RKO (cell line): Measurements from ENCODE around the gene XPO5.
"Not testable (repeated sequence)": the region's sequence is repeated elsewhere in the genome, so short reads cannot be mapped to it uniquely, and the experiment has no call there.

ENCODE experiments used
- DNase-seq: peaks from one replicate; pipeline ENCODE4 v3.0.0-alpha.2; 2016; ENCODE audit warnings: low spot score

The XPO5 gene

DNA sequence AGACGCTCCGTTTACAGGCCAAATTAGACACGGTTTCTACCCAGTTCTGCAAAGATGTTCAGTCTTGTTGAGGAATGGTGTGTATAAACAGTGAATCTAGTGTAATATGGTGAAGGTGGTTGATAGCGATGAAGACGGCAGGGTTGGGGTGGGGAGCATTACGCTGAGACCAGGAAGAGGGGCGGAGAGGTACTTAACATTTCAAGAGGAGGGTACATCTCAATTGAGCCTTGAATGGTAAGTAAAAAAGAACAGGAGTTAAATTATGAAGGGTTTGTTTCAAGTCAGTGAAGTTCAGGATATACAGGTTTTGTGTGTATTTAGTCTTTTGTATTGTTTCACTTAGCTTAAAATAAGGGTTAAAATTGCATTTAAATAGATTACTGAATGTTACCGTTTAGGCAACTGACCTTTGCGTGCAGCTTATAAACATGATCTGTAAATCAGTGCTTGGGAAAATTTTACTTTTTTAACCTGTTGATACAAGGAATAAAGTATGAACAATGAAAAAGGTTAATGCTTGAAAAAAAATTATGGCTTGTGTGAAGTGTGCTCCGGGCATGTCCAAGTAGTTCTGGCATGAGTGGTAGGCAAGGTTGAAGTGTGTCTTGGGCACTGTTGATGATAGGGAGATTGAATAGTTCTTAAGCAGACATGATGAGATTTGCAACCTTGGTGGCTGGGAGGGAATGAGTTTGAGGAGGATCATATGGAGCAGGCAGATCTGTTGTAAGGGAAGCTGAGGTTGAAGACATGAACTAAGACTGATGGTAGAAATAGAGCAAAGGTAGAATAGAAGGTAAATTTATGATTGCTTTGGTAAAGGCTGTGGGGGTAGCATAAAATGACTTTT lies 58.1 kb downstream of the XPO5 start:
- peak; percentile 46 for DNase-seq

DNA sequence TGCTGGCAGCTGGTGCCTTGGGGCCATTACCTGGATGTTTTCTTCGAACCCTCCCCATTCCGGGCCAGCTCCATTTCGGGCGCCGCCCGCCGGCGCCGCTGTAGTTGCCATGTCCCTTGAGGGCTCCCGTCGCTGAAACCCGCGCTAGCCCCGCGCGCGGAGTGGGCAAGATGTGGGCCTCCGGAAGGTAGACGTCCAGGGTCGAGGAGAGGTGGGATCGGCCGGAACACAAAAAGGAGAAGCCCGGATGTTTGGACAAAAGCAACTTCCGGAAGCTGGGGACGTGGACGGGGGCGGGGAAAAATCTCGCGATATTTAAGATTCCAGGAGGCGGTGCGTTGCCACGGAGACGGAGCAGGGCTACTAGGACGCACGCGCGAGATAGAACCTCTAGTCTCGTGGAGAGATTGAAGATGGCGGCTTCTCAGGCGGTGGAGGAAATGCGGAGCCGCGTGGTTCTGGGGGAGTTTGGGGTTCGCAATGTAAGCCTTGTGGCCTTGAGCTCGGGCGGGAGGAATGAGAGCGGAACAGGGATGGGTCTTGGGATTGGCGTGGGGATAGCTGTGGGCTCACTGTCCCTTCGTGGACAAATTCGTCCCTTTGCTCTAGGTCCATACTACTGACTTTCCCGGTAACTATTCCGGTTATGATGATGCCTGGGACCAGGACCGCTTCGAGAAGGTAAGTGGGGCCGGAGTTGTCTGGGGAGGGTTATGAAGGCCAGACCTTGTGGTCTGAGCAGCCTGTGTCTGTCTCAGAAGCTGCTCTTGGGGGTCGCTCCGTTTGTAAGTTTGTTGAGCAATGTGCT lies 58.9 kb downstream of the XPO5 start, which contains the start of the genes POLR1C and YIPF3:
Gene POLR1C (plus strand): TSS at position 393 of the 808 bp plus-strand sequence. CDS start 21 bp downstream, at position 414.
Gene YIPF3 (minus strand): TSS at position 230 of the 808 bp plus-strand sequence. CDS start 119 bp downstream, at position 111.
- DNase-seq = peak; percentile 98

DNA sequence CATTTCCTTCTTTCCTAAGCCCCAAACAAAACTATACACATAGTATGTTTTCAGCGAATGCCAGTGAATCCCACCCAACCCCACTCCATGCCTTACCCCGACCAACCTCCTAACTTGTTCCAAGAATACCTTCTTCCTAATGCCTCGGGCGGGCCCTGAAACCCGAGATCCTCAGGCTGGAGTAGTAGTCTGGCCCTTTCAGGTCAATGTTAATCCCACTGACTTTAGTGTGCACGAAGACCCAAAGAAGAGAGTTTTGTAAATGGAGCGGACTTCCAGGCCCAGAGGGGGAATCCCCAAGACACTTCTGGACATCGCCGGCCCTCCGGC lies 59.5 kb downstream of the XPO5 start:
- DNase-seq = no peak

DNA sequence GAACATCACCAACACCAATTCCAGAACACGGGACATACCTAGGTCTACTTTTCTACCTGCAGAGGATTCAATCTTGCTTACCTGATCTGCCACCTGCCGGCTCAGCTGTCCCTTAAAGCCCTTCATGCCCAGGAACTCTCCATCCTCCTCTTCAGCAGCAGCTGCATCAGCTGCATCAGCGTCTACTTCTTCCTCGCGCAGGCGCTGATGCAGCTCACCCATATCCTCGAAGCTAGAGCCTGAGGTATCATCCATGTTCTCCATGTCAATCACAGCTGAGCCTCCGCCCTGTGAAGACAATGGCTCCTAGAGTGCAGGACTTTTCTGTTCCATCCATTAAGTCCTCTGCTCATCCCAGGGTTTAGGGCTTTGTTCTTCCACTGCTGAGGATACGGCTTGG lies 60.0 kb downstream of the XPO5 start:
- DNase-seq = no peak

DNA sequence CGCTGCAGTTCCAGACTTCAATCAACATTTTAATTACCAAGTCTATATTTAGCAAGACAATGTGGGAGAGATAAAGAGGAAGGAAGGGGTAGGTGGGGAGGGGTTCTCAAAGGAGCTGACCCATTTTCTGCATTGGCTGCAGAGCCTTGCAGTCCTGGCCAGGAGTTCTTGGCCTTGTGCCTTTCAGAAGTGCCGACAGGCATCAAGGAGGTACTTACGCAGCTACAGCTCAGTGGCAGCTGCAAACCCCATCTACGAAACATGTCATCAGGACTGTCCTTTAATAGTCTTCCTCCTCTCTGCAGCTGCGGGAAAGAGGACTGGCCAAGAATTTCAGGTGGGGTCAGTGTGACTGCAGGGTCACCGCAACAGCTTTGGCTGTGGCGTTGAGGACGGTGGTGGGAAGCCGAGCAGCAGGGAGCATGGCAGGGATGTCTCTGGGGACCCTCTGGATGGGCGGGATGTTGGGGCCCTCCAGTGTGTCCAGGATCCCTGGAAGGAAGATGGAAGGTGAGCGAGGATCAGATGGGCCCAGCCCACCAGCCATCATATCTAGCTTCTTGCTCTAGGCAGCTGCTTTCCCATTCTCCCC lies 63.9 kb downstream of the XPO5 start:
- no peak for DNase-seq

DNA sequence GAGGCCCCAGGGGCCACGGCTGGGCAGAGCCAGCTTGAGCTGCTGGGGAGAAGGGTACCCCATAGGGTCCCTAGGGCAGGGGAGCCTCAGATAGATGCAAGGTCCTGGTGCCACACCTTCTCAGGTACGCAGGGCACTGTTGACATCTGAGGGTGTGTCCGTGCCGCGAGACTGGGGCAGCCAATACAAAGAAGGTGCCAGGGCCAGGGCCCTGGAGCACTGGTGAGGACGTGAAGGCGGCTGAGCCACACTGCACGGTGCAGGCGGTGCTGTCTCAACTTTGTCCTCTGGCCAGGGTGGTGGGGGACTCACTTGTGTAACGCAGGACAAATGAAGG lies 65.0 kb downstream of the XPO5 start:
- DNase-seq = no peak

DNA sequence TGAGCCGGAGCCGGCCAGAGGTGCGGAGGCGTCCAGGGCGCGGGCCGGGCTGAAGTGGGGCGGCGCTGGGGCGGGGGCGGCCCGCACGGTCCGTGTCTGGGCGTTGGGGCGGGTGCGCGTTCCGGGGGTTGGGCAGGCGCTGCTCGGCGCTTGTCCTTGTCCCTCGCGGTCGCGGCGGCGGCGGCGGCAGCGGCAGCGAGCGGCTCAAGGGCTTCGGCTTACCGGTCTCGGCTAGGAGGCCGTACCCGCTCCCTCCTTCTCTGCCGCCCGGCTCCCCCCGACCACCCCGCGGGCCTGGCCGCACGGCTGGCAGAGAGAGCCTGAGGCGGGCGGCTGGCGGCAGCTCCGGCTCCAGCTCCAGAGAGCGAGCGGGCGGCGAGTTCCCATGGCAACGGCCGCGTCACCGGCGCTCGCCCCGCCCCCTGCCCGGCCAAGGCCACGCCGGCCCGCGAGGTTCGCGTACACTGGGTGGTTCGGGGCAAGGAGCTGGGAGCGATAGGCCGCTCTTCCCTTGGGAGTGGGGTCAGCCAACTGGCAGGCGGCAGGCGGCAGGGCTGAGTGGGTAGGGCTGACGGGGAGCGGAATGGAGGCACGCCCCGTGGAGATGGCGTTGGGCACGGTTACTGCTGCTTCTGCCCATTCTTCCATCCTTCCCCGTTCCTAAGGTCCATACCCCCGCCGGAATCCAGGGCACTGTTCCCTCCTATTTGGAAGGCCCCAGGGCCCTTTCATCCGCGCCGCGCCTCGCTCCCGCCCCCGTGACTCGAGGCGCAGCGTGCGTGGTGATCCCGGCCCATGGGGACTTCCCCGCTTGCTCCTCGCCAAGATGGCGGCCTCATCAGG lies 65.6 kb downstream of the XPO5 start, which contains the start of gene LRRC73:
Gene LRRC73 (minus strand): TSS at position 363 of the 843 bp plus-strand sequence. CDS start 561 bp downstream, outside the sequence.
- DNase-seq = peak; percentile 84

DNA sequence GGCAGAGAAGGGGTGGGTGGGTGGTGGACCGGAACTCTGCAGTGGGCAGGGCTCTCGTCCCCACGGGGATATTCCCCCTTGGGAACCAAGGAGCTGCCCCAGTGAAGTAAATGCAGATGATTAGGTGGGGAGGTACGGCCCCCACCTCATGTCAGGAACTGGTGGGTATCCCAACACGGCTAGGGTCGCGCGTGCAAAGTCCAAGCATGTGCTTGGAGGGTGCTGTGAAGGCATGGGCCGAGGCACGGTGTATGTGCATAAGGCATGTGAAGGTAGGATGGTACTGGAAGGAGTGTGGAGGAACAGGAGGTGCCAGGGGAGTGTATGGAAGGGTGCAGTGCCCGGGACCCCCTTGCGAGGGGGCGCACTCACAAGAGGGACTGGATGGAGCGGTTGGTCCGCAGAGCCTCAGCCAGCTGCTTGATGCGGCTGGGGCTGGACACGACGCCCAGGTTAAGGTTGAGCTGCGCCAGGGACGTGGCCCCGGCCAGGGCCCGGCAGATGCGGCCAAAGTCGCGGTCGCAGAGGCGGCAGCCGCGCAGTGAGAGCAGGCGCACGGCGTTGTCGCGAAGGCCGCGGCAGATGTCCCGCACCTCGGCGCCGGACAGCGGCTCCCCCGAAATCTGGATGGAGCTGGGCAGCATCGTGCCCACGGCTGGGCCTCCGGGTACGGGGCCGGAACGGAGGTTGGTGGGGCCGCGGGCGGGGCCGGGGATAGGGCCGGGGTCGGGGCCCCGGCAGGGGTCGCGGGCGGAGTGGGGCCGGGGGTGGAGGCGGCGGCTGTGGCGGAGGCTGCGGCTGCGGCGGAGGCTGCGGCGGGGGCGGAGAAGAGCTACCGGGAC lies 66.5 kb downstream of the XPO5 start:
- DNase-seq = no peak

DNA sequence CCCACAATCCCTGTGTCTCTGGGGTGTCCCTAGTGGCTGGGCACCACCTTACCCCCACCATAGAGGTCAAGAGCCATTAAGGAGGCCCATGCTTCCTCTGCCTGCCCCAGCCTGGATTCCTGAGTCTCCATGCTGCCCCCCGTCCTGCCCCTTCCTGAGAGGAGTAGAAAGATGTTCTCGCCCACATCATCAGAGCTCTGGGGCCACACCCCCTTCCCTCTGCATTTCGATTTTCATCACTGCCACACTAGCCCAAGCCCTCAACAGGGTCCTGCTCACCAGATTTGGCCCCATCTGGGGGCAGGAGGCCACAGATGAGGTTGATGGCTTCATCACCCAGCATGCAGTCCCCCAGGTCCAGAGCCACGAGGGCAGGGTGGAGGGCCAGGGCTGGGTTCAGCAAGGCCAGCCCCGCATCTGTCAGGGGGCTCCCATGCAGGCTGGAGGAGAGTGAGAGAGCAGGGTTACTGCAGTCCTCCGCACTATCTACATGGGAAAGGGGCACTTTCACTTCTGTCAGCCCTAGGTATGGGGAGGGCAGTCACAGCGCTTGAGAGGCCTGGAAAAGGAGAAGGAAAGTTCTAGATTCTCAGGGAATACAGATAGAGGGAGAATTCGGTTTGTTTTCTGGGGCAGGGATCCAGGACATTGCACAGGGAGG lies 67.2 kb downstream of the XPO5 start:
- DNase-seq = no peak

DNA sequence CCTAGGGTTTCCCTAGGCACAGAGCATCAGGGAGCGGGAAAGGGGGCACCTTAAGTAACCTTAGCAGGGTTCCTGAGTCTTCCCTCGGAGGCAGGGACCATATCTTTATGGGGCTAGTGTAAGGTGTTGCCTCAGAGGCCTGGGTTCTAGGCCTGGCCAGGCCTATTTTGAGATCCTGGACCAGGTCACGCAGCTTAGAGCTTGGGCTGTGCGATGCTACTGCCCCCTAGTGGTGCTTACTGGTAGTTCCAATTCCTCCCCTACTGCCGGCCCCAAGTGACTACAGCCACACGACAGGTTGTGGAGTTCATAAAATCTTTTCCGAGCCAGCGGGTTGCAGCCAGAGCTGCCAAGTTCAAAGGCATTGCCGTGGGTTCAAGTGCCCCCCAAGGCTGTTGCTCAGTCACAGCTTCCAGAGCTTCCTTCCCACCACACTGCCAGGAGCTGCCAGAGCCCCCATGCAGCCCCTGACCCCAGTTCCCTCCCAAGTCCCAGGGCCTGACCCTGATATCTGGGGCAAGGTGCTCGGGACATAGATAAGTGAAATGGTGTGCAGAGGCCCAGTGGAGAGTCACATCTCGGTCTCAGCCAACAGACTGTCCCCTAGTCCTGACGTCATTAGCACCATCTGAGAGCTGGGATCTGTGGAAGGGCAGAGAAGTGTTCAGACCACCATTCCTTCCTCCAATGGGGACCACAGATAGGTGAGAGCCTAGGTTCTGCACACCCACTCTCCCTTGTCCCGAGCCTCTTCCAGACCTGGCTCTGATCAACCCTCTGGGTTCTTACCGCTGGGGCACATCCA lies 69.0 kb downstream of the XPO5 start:
- peak; percentile 75 for DNase-seq

DNA sequence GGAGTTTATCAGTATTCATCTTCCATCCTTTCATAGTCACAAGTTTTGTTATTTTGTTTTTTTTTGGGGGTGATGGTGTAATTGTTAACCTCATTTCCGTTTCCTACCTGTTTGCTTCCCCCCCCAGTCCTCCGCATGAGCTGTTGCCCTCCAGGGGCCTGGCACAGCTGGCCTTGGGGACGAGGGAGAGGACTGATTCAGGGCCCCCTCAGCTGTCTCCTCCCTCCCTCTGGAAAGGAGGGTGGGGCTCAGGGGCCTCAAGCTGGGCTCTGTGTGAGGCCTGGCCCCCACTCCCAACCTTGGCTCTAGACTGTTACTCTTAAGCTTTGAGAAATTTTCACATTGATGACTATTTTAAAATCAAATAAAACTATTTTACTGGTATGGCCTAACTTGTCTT lies 69.7 kb downstream of the XPO5 start:
- no peak for DNase-seq

DNA sequence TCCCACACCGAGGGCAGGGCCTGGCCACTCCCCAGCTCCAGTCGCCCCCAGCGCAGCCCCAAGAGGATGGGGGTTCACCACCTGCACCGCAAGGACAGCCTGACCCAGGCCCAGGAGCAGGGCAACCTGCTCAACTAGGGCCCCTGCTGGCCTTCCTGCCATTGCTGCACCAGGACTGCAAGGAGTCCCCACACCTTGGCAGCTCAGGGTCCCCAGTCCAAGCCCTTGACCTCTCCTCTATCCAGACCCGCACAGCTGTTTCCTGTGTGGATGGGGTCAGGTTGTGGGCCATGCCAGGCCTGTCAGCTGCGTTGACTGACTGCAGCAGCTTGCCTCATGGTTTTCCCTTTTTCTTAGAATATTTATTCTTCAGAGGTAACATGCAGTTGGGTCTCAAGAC lies 70.1 kb downstream of the XPO5 start:
- no peak for DNase-seq

DNA sequence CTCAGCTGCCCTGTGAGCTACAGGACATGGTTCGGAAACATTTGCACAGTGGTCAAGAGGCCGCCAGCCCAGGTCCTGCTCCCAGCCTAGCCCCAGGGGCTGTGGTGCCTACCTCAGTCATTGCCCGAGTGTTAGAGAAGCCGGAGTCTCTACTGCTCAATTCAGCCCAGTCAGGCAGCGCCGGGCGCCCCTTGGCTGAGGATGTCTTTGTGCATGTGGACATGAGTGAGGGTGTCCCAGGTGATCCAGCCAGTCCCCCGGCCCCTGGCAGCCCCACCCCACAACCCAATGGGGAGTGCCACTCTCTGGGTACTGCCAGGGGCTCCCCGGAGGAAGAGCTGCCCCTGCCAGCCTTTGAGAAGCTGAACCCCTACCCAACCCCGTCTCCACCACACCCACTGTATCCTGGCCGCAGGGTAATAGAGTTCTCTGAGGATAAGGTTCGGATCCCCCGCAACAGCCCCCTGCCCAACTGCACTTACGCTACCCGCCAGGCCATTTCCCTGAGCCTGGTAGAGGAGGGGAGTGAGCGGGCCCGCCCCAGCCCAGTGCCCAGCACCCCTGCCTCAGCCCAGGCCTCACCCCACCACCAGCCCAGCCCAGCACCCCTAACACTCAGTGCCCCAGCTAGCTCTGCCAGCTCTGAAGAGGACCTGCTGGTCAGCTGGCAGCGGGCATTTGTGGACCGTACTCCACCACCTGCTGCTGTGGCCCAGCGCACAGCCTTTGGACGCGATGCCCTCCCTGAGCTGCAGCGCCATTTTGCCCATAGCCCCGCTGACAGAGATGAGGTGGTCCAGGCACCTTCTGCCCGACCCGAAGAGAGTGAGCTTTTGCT lies 70.9 kb downstream of the XPO5 start:
- DNase-seq = no peak

DNA sequence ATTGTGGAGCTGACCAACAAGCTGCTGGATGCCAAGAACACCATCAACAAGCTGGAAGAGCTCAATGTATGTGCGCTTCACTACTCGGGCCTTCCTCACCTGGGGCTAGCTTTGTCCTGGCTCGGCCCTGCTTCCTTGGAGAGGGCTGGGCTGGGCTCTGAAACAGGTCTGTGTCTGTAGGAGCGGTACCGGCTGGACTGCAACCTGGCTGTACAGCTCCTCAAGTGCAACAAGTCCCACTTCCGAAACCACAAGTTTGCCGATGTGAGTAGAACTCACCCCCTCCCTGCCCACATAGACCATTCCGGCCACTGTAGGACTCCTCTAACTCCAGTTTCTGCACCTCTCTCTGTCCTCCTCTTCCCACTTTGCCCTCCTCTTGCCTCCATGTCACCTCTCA lies 72.4 kb downstream of the XPO5 start:
- no peak for DNase-seq

DNA sequence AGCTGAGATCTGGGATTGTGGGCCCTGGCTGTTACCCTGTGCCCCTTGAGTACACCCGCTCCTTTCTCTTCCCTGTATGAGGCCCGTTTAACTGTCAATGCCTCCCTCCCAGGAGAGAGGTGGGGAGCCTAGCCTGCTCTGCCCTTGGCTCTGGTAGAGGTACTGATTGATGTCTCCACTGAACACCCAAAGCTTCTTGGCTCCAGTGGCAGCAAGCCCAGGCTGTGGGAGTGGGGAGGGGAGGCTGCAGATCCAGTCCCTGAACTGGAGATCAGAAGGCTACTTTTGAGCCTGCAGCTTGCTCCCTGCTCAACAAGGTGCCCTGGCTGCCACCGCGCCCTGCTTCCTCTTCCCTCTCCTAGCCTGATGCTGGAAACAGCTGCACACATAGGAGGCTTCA lies 73.2 kb downstream of the XPO5 start:
- DNase-seq = no peak

DNA sequence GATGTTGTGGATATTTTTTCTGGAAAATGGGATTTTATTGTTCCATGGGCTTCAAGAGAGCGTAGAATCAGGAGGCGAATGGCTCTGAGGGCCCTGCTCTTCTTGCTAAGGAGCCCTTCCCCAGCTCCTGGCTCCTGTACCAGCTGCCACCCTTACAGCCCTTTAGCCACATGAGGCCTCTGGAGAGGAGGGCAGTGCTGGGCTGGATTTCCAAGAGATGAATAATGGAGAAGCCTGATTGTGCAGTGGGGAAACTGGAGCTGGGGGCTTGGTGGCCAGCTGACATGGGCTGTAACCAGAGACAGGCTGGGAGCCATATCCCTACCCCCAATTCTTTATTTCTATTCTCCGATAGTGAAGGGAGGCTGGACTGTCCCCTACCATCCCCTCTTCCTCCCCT lies 74.9 kb downstream of the XPO5 start:
- DNase-seq = no peak

DNA sequence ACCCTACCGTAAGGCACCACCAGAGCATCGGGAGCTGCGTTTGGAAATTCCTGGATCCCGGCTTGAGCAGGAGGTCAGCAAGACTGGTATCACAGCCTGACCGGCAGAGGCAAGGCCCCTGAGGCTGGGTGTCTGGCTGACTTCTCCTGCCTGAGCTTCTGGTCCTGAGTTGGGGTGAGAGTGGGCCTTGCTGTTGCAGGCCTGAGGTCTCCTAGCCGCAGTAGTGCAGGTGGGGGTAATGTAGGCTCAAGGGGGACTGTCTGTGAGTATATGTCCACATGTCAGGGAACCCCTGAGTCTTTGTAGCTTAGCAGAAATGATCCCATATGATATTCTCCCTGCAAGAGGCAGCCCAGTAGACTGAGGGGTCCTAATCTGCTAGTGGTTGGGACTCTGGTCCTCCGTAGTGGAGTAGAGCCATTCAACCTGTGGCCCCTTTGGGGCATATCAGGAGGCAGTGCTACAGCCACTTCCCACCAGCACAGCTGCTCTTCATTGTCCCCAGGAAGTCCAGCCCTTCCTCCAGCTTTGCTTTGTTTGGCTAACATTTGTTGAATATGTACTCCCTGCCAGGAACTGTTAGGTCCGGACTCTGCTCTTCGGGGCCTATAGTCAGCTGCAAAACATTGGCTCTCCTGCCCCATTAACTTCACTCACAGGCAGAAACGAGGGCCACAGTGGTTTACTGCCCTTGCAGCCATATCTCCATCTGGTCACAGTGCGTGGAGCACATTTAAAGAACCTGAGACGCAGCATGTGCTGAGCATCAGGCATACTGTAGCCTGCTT lies 76.6 kb downstream of the XPO5 start:
- DNase-seq = no peak

DNA sequence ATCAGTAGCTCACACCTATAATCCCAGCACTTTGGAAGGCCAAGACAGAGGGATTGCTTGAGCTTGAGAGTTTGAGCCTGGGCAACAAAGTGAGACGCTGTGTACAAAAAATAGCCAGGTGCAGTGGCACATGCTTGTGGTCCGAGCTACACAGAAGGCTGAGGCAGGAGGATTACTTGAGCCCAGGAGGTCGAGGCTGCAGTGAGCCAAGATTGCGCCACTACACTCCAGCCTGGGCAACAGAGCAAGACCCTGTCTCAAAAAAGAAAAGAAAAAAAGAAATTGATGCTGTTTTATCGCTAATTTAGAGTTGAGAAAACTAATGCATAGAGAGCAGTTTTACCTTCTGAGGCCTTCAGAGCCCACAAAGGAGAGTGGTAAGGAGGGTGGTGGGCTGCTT lies 77.5 kb downstream of the XPO5 start:
- DNase-seq = not testable (repeated sequence)
